WI38 (cell line): ENCODE data around the gene SLC8B1.

Experiments used
- H3K4me3 ChIP-seq: 2 replicates; pipeline ENCODE4 v1.5.1; 2011; ENCODE audit warnings: low read depth, mild to moderate bottlenecking, control low read depth, low read length
- TF ChIP-seq, protein P1 (sequence below): IDR thresholded peaks from 2 replicates; pipeline ENCODE4 v1.5.1; 2012; ENCODE audit warnings: low read depth, mild to moderate bottlenecking, control low read depth, low read length

Gene SLC8B1

DNA sequence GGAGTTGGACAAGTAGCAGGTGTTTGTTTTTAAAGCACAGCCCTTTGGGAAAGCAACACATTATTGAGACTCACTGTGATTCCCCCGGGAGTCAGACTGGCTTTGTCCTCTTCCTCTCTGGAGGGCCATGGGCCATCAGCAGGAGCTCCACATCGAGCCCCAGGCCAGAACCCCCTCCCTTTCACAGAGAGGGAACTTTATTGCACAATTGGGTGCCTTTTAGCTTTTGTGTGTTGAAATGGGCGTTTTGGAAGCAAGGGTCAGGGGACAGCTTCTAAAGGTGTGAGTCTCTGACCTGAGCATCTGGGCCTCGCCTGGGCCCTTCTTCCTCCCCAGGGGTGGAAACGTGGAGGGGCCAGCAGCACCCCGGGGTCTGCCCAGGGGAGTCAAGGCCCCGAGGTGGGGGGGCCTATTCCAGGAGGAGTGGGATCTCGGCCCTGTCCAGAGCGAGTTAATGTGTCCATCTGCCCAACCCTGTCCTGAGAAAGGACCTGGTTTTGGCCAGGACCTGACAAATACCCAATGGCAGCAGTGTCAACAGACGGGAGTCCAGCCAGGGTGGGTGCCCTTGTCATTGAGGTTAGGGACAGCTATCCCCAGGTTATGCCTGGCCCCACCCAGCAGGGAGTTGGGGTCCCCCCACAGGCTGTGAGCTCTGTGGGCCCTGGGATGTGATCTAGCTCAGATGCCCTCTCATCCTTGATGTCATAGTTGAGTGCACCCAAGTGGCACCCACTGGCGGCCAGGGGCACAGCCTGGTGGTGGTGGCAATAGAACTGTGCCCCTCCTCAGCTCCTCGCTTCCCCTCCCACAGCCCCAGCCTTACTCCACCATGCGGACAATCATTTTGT, 37.1 kb downstream of the SLC8B1 start:
- TF ChIP-seq, protein P1, sequence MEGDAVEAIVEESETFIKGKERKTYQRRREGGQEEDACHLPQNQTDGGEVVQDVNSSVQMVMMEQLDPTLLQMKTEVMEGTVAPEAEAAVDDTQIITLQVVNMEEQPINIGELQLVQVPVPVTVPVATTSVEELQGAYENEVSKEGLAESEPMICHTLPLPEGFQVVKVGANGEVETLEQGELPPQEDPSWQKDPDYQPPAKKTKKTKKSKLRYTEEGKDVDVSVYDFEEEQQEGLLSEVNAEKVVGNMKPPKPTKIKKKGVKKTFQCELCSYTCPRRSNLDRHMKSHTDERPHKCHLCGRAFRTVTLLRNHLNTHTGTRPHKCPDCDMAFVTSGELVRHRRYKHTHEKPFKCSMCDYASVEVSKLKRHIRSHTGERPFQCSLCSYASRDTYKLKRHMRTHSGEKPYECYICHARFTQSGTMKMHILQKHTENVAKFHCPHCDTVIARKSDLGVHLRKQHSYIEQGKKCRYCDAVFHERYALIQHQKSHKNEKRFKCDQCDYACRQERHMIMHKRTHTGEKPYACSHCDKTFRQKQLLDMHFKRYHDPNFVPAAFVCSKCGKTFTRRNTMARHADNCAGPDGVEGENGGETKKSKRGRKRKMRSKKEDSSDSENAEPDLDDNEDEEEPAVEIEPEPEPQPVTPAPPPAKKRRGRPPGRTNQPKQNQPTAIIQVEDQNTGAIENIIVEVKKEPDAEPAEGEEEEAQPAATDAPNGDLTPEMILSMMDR = no peak
- H3K4me3 ChIP-seq = no peak overlapping the region

DNA sequence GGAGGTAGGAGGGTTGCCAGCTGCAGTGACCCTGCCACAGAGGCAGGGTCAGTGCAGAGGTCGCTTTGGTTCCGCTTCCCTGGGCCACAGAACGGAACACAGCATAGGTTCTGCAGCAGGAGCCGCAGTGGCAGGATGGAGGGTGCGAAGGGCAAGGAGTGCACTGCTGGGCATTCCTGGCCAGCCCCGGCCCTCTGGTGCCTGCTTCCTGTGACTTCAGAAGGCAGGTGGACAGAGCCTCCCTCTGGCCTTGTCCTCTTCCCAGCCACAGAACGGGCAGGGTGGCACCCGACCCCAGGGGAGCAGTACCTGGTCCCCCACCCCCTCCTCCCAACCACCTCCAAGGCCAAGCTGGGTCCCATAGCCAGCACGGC, 37.7 kb downstream of the SLC8B1 start:
- no peak overlapping the region for H3K4me3 ChIP-seq
- TF ChIP-seq, protein P1 = no peak

DNA sequence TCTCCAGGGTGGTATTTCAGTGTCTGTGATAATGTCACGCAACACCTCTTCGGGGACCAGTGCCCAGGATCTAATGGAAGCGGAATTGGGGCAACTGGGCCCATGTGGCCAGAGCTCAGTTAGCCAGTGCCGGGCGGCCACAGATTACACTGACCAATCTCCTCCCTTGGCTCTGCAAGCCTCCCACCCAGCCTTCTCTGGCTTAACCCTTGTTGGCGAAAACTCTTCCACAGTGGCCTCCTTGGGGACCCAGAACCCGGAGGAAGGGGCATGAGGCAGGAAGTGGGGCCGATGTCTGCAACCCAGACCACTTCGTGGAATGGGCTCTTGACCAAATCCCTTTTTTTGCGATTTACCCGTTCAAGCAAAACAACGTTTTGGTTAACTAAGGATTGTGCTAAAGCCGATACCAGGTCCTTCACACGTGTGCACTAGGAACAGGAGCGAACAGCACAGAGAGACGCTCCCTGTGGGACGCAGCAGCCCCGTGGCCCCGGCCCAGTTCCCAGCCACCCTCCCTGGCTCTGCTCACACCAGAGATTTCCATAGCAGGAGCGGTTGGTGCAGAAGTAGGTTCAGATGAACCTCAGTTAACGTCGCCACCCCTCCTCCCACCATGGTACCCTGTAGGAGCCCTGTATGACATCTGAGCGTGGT, 38.2 kb downstream of the SLC8B1 start:
- no peak overlapping the region for H3K4me3 ChIP-seq
- TF ChIP-seq, protein P1 = no peak

DNA sequence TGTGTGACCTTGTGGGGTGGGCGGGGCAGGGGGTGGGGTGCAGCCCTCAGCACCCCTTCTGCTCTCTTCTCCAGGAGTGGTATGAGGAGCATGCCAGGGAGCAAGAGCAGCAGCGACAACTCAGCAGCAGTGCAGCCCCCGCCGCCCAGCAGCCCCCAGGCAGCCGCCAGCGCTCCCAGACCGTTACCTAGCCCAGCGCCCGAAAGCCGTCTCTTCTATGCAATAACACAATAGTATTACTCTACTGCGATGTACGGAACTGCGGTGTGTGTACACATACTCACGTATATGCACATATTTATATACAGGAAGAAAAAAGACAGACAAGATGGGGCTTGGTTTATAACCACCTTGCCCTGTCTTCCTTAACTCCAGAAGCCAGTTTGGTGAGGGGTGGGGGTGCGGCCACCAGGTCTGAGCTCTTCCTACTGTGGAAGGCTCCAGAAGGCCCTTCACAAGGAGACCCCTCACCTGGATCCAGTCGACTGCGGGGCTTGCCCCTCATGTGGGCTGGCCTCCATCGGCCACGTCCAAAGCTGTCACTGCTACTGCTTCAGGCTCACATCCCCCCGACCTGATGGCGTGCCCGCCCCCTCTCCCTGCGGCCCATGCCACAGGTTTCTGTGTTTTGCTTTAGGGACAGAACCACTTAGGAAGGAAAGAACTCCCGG, 38.9 kb downstream of the SLC8B1 start:
- no peak overlapping the region for H3K4me3 ChIP-seq
- TF ChIP-seq, protein P1 = no peak

DNA sequence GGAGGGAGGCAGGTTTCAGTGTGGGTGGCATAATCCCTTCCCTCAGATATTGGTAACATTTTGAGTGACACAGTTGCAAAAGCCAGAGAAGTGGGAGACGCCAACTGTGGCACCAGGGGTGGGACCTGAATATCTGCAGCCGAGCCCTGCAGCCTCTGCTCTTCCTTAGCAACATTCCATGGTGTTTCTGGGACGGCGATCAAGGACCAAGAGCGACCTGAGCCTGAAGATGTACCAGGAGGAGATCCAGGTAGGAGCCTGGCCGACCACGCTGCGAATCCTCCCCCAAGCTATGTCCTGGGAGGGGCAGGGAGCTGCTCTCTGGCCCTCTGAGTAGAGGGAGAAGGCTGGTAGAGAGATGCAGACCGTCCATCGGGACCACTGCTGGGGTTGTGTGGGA, 41.8 kb downstream of the SLC8B1 start:
- TF ChIP-seq, protein P1 = no peak
- H3K4me3 ChIP-seq = no peak overlapping the region

DNA sequence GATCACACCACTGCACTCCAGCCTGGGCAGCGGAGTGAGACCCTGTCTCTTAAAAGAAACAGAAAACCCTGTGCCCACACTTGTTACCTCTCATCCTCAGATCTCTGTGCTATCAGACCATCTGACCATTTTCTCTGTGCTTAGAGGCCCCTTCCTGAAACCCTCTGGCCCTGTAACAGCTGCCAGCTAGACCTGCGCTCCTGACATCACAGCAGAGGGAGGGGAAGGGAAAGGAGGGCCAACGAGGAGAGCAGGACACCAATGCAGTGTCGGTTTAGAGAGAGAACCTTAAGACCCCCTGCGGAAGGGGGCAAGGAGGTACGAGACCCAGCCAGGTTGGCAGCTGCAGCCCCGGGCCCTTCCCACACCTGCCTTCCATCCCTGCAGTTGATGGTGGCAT, 42.4 kb downstream of the SLC8B1 start:
- TF ChIP-seq, protein P1 = no peak
- no peak overlapping the region for H3K4me3 ChIP-seq

DNA sequence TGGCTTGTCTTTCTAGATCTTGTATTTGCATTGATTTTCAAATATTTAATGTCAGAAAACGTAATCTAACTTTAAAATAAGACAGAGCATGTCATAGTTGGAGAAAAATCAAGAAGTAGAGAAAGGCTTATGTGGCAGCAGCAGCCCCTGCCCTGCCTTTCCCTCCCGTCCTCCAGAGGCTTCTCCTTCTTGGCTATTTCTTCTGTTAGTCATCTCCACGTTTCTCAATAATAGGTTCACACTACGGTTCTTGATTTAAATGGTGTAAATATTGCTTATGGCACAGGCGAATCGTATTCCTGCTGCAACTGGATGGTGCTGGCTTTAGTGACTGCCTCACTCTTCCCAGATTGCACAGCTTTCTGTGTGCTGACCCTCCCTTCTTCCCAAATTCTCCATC, 42.8 kb downstream of the SLC8B1 start:
- TF ChIP-seq, protein P1 = no peak
- no peak overlapping the region for H3K4me3 ChIP-seq
